Keratinocyte (primary cell): ENCODE results near the gene LEP. TPM values are rescaled to one million over a fixed set of nuclear protein-coding genes. Genes with fewer than 3 reads are reported as not detected.
"Not testable (repeated sequence)": the region's sequence is repeated elsewhere in the genome, so short reads cannot be mapped to it uniquely, and the experiment has no call there.

Experiments
- DNase-seq: peaks from one replicate; pipeline ENCODE4 v3.0.0-alpha.2; 2011; ENCODE audit warnings: low read depth, missing footprints, low spot score
- FAIRE-seq: peaks from 2 replicates; lab custom pipeline; 2011; peaks lifted over from hg19 to GRCh38; lab: Jason Lieb, UNC
- H2AFZ ChIP-seq: 2 replicates; pipeline ENCODE4 v1.6.0; 2012; ENCODE audit warnings: low read length, control low read depth, inconsistent platforms; ENCODE audit not compliant: control insufficient read depth
- H3K27ac ChIP-seq: 2 replicates; pipeline ENCODE4 v1.5.1; 2011; ENCODE audit warnings: low read length; ENCODE audit not compliant: control insufficient read depth, insufficient read depth
- H3K27me3 ChIP-seq: 3 replicates; pipeline ENCODE4 v1.6.0; 2011; ENCODE audit warnings: low read length; ENCODE audit not compliant: control insufficient read depth, insufficient read depth; ENCODE audit errors: extremely low read depth
- H3K36me3 ChIP-seq, 2 experiments: 2 replicates in 1 of 2; 3 replicates in 1 of 2; pipeline ENCODE4 v1.5.1; 2011; ENCODE audit warnings: low read length in 2 of 2, mild to moderate bottlenecking in 1 of 2; ENCODE audit not compliant: control insufficient read depth in 2 of 2, insufficient read depth in 2 of 2; ENCODE audit errors: extremely low read depth in 1 of 2
- H3K4me1 ChIP-seq: 3 replicates; pipeline ENCODE4 v1.5.1; 2011; ENCODE audit warnings: low read length; ENCODE audit not compliant: control insufficient read depth, insufficient read depth; ENCODE audit errors: extremely low read depth
- H3K4me2 ChIP-seq: 3 replicates; pipeline ENCODE4 v1.6.0; 2011; ENCODE audit warnings: low read depth, low read length; ENCODE audit not compliant: control insufficient read depth, insufficient read depth; ENCODE audit errors: extremely low read depth
- H3K4me3 ChIP-seq, 3 experiments: fragments of 200-600 bp in 1 of 3; sonication (generic) in 1 of 3; 2 replicates in 2 of 3; 3 replicates in 1 of 3; pipeline ENCODE4 v1.5.1; 2011 to 2016; ENCODE audit warnings: low read length in 3 of 3, mild to moderate bottlenecking in 3 of 3, control low read depth in 2 of 3, inconsistent platforms in 1 of 3, low read depth in 1 of 3, mixed read lengths in 1 of 3, mixed run types in 1 of 3, moderate library complexity in 1 of 3; ENCODE audit not compliant: control insufficient read depth in 2 of 3, insufficient read depth in 2 of 3; ENCODE audit errors: extremely low read depth in 1 of 3
- H3K79me2 ChIP-seq: 2 replicates; pipeline ENCODE4 v1.6.0; 2012; ENCODE audit warnings: low read length; ENCODE audit not compliant: control insufficient read depth, insufficient read depth
- H3K9ac ChIP-seq: 3 replicates; pipeline ENCODE4 v1.6.0; 2011; ENCODE audit warnings: low read length; ENCODE audit not compliant: control insufficient read depth, insufficient read depth; ENCODE audit errors: extremely low read depth
- H3K9me1 ChIP-seq: 3 replicates; pipeline ENCODE4 v1.6.0; 2011; ENCODE audit warnings: low read length; ENCODE audit not compliant: control insufficient read depth, insufficient read depth; ENCODE audit errors: extremely low read depth
- H3K9me3 ChIP-seq: 2 replicates; pipeline ENCODE4 v1.5.1; 2012; ENCODE audit warnings: low read depth, low read length; ENCODE audit not compliant: control insufficient read depth
- H4K20me1 ChIP-seq: 3 replicates; pipeline ENCODE4 v1.6.0; 2011; ENCODE audit warnings: low read length; ENCODE audit not compliant: control insufficient read depth, insufficient read depth; ENCODE audit errors: extremely low read depth
- EZH2 ChIP-seq: IDR thresholded peaks from one replicate; pipeline ENCODE4 v1.6.1; 2012; ENCODE audit warnings: inconsistent platforms, mild to moderate bottlenecking, low read length, moderate library complexity
- dilution Hi-C: fragments of 300-500 bp; cut with MboI; formaldehyde crosslinking; loops from one replicate; pipeline ENCODE4 v1.7.0; 2020; ENCODE audit warnings: low sequenced_read_pairs; ENCODE audit not compliant: extremely low pct_ligation_motif_present
- polyA plus RNA-seq, 5 experiments: library from polyadenylated mRNA; depleted of rRNA in 3 of 5; stranded (reverse) in 3 of 5; stranded (forward) in 1 of 5; unstranded in 1 of 5; fragments of >200 nt; gene quantifications; 1 replicate in 1 of 5; 2 replicates in 3 of 5; 3 replicates in 1 of 5; pipeline versions ENCODE4 v1.2.1 to v1.2.3, GENCODE V29; 2011 to 2012; ENCODE audit warnings: missing spikeins in 2 of 5, low read depth in 1 of 5, low replicate concordance in 1 of 5
- TF ChIP-seq, protein P1 (sequence below), 3 experiments: IDR thresholded peaks in 1 of 3; conservative IDR thresholded peaks in 1 of 3; optimal IDR thresholded peaks in 1 of 3; 2 replicates in 2 of 3; 3 replicates in 1 of 3; pipeline versions ENCODE3 to v1.5.1; 2011; ENCODE audit warnings: low read length in 3 of 3, mild to moderate bottlenecking in 3 of 3, moderate library complexity in 2 of 3, control low read depth in 1 of 3, inconsistent platforms in 1 of 3; ENCODE audit not compliant: insufficient read depth in 2 of 3; ENCODE audit errors: extremely low read depth in 1 of 3

LEP gene
- polyA plus RNA-seq, 1 donor (not counting 4 experiments of a cell fraction or from before 2014, with no cell fraction given): 0.10 TPM

DNA sequence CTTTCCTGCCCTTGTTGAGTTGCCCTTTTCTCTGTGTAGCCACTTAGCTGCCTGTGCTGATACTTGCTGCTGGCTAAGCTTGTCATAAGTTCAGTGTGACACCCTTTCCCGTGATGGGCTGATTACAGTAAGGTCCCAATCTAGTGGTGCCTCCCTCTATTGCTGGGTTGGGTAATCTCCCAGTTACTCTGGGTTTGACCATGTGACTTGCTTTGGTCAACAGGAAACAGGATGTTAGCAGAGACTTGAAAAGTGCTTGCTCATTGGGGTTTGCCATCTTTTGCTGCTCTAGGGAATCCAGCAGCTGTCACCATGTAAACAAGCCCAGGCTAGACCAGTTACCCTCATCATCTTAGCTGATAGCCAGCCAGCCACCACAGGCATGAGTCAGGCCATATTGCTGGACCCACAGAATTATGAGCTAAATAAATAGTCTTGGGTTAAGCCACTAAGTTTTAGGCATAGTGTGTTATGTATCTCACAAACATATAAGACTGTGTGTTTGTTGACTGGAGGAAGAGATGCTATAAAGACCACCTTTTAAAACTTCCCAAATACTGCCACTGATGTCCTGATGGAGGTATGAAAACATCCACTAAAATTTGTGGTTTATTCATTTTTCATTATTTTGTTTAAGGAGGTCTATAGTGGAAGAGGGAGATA lies 4.0 kb upstream of the LEP start:
- peak overlapping the region; percentile 62 for H3K27ac ChIP-seq
- dilution Hi-C loops: no loop called here
- FAIRE-seq: peak; percentile 100

DNA sequence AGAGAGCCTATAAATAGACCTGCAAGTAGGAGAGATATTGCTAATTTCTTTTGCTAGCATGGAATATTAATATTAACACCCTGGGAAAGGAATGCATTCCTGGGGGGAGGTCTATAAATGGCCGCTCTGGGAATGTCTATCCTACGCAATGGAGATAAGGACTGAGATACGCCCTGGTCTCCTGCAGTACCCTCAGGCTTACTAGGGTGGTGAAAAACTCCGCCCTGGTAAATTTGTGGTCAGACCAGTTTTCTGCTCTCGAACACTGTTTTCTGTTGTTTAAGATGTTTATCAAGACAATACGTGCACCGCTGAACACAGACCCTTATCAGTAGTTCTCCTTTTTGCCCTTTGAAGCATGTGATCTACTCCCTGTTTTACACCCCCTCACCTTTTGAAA lies 1.9 kb upstream of the LEP start:
- H3K36me3 ChIP-seq, H3K79me2 ChIP-seq, H4K20me1 ChIP-seq, H3K9ac ChIP-seq, H3K4me3 ChIP-seq, H2AFZ ChIP-seq, DNase-seq, FAIRE-seq, H3K27ac ChIP-seq, H3K4me2 ChIP-seq, H3K9me3 ChIP-seq, dilution Hi-C loops, H3K9me1 ChIP-seq: not testable (repeated sequence)
- H3K27me3 ChIP-seq: peaks cover 21% of the 10 kb centered on the region
- H3K4me1 ChIP-seq: peaks cover 18% of the 10 kb centered on the region

More for the DNA sequence above, 4.0 kb upstream of the LEP start:
- H3K9ac ChIP-seq: peak overlapping the region; percentile 24
- H3K4me1 ChIP-seq: peaks cover 22% of the 10 kb centered on the region
- TF ChIP-seq, protein P1, sequence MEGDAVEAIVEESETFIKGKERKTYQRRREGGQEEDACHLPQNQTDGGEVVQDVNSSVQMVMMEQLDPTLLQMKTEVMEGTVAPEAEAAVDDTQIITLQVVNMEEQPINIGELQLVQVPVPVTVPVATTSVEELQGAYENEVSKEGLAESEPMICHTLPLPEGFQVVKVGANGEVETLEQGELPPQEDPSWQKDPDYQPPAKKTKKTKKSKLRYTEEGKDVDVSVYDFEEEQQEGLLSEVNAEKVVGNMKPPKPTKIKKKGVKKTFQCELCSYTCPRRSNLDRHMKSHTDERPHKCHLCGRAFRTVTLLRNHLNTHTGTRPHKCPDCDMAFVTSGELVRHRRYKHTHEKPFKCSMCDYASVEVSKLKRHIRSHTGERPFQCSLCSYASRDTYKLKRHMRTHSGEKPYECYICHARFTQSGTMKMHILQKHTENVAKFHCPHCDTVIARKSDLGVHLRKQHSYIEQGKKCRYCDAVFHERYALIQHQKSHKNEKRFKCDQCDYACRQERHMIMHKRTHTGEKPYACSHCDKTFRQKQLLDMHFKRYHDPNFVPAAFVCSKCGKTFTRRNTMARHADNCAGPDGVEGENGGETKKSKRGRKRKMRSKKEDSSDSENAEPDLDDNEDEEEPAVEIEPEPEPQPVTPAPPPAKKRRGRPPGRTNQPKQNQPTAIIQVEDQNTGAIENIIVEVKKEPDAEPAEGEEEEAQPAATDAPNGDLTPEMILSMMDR (optimal IDR thresholded peaks at IDR 0.05 in 1 of 3, IDR thresholded peaks at IDR 0.05 in 1 of 3, conservative IDR thresholded peaks at IDR 0.05 in 1 of 3; ENCODE audit: extremely low read depth in 1 of 3, insufficient read depth in 2 of 3, low read length in 3 of 3): peak in 1 of 3 experiments; percentile 5
- no peak for TF ChIP-seq EZH2
- peaks cover 2% of the 10 kb centered on the region for H3K9me3 ChIP-seq
- H4K20me1 ChIP-seq: no peaks in the 10 kb centered on the region
- DNase-seq: peak; percentile 99
- H3K4me3 ChIP-seq: no peak overlapping the region
- peak overlapping the region; percentile 25 for H3K4me2 ChIP-seq
- H3K36me3 ChIP-seq: no peaks in the 10 kb centered on the region
- no peaks in the 10 kb centered on the region for H3K79me2 ChIP-seq
- H3K27me3 ChIP-seq: peaks cover 21% of the 10 kb centered on the region
- no peaks in the 10 kb centered on the region for H3K9me1 ChIP-seq
- H2AFZ ChIP-seq: peak overlapping the region; percentile 50

DNA sequence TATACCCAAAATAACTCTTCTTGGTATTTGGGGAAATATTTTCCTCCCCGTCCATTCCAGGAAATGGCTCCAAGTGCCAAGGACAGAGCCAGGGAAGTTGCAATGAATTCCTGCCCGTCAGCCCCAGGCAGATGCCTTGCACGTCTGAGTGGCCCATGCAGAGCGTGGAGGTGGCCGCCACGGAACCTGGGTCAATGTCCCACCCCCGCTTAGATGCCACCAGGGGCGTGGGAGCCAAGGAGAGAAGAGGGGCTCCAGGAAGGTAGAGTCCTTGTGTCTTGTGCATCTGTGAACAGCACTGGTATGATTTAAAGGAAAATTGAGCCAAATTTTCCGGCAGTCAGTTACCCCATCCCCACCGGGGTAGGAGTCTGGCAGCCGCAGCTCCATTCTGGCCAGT lies 1.6 kb downstream of the LEP start:
- Histone ChIP-seq H3K4me2 (no peak overlapping the region), H3K9me3 (peaks cover 2% of the 10 kb centered on the region), H3K36me3 (no peaks in the 10 kb centered on the region), H3K79me2 (no peaks in the 10 kb centered on the region), H3K9ac (no peak overlapping the region), H3K4me3 (no peak overlapping the region), H3K27me3 (peaks cover 21% of the 10 kb centered on the region), H3K27ac (no peak overlapping the region), H4K20me1 (no peaks in the 10 kb centered on the region), H3K9me1 (no peaks in the 10 kb centered on the region), H3K4me1 (peaks cover 2% of the 10 kb centered on the region), H2AFZ (no peak overlapping the region)
- DNase-seq (no peak), FAIRE-seq (no peak)
- dilution Hi-C loops: no loop called here
- TF ChIP-seq, protein P1 (optimal IDR thresholded peaks at IDR 0.05 in 1 of 3, IDR thresholded peaks at IDR 0.05 in 1 of 3, conservative IDR thresholded peaks at IDR 0.05 in 1 of 3; ENCODE audit: extremely low read depth in 1 of 3, insufficient read depth in 2 of 3, low read length in 3 of 3): no peak
- no peak for TF ChIP-seq EZH2
